HT1080 (cell line): ENCODE data around the gene ZNF302. TPM values are rescaled to one million over a fixed set of nuclear protein-coding genes. Genes with fewer than 3 reads are reported as not detected.
"Not testable (repeated sequence)": the region's sequence is repeated elsewhere in the genome, so short reads cannot be mapped to it uniquely, and the experiment has no call there.

Source experiments
- DNase-seq: peaks from one replicate; pipeline ENCODE4 v3.0.0-alpha.2; 2015; ENCODE audit warnings: low read depth
- total RNA-seq: library from RNA; depleted of rRNA; stranded (reverse); fragments of >200 nt; shearing (Covaris generic); gene quantifications from 2 replicates; pipeline ENCODE4 v1.2.3, GENCODE V29; 2014

Gene ZNF302
- total RNA-seq, 1 experiment from 2014 or later, result 11.8 TPM

GRCh38 chr19:34669305-34669704 is 8.2 kb upstream of the ZNF302 start:
- no peak for DNase-seq

- DNase-seq, result no peak
These were observed 5.5 kb upstream of the ZNF302 start for GRCh38 chr19:34671972-34672371.

- no peak for DNase-seq
These were observed 3.9 kb upstream of the ZNF302 start for GRCh38 chr19:34673590-34673989.

GRCh38 chr19:34675250-34675649 is 2.2 kb upstream of the ZNF302 start:
- DNase-seq, result no peak

GRCh38 chr19:34675919-34676318 is 1.6 kb upstream of the ZNF302 start:
- no peak for DNase-seq

- DNase-seq, result no peak
These were observed 637 bp upstream of the ZNF302 start, which contains the start of gene SCGB2B2 for GRCh38 chr19:34676697-34677385. Gene SCGB2B2, minus strand, starts transcription at chr19:34677159. Its CDS starts 82,596 bp downstream, at chr19:34594563.

- DNase-seq, result no peak
These were observed 571 bp downstream of the ZNF302 start for GRCh38 chr19:34678085-34678412.

GRCh38 chr19:34678421-34678820 is 943 bp downstream of the ZNF302 start:
- DNase-seq, result no peak

- DNase-seq, result no peak
These were observed 4.0 kb downstream of the ZNF302 start for GRCh38 chr19:34681478-34681877.

- not testable (repeated sequence) for DNase-seq
These were observed 7.8 kb downstream of the ZNF302 start for GRCh38 chr19:34685266-34685665.

GRCh38 chr19:34686455-34686854 is 9.0 kb downstream of the ZNF302 start:
- no peak for DNase-seq

GRCh38 chr19:34687348-34687747 is 9.9 kb downstream of the ZNF302 start:
- no peak for DNase-seq

GRCh38 chr19:34688592-34688991 is 11.1 kb downstream of the ZNF302 start:
- no peak for DNase-seq

GRCh38 chr19:34690372-34690771 is 12.9 kb downstream of the ZNF302 start:
- no peak for DNase-seq

GRCh38 chr19:34692549-34692948 is 15.1 kb downstream of the ZNF302 start:
- peak; percentile 68 for DNase-seq

- DNase-seq, result no peak
These were observed 30.2 kb downstream of the ZNF302 start for GRCh38 chr19:34707661-34708060.

GRCh38 chr19:34711890-34712289 is 34.4 kb downstream of the ZNF302 start:
- no peak for DNase-seq

GRCh38 chr19:34712395-34713261 is 35.1 kb downstream of the ZNF302 start:
- DNase-seq, result peak; percentile 53

GRCh38 chr19:34713262-34713637 is 35.8 kb downstream of the ZNF302 start:
- DNase-seq, result no peak

- DNase-seq, result no peak
These were observed 37.9 kb downstream of the ZNF302 start for GRCh38 chr19:34715357-34715756.

GRCh38 chr19:34722353-34722752 is 44.9 kb downstream of the ZNF302 start:
- DNase-seq, result no peak

- DNase-seq, result no peak
These were observed 47.9 kb downstream of the ZNF302 start for GRCh38 chr19:34725400-34725799.
